Caki2 (cell line): ENCODE data around the gene VSIG10L2. TPM values are rescaled to one million over a fixed set of nuclear protein-coding genes. Genes with fewer than 3 reads are reported as not detected.
"Not testable (repeated sequence)": the region's sequence is repeated elsewhere in the genome, so short reads cannot be mapped to it uniquely, and the experiment has no call there.

Experiments
- DNase-seq: peaks from one replicate; pipeline ENCODE4 v3.0.0-alpha.2; 2015; ENCODE audit warnings: low read depth
- in situ Hi-C: cut with HindIII; loops from 2 replicates; pipeline ENCODE4 v1.10.0; 2016; ENCODE audit warnings: low sequenced_read_pairs, low pct_unique_long_range_greater_than_20kb, mixed read lengths
- total RNA-seq: library from RNA; depleted of rRNA; stranded (reverse); fragments of >200 nt; shearing (Covaris generic); gene quantifications from 2 replicates; pipeline ENCODE4 v1.2.3, GENCODE V29; 2014; ENCODE audit warnings: low replicate concordance; rRNA removed

VSIG10L2 gene
- total RNA-seq, 1 experiment from 2014 or later: not detected

- in situ Hi-C loops: no loop called here
- no peak for DNase-seq
Measured at GRCh38 chr11:125980436-125980835, 34.6 kb downstream of the VSIG10L2 start.

- DNase-seq: no peak
- in situ Hi-C loops: no loop called here
Measured at GRCh38 chr11:125982348-125982730, 36.5 kb downstream of the VSIG10L2 start.

- in situ Hi-C loops, DNase-seq: not testable (repeated sequence)
Measured at GRCh38 chr11:125985956-125986355, 40.1 kb downstream of the VSIG10L2 start.

GRCh38 chr11:125987066-125987641, 41.3 kb downstream of the VSIG10L2 start:
- in situ Hi-C loops: no loop called here
- no peak for DNase-seq

- in situ Hi-C loops: no loop called here
- DNase-seq: no peak
Measured at GRCh38 chr11:125990244-125990643, 44.4 kb downstream of the VSIG10L2 start.

GRCh38 chr11:125992893-125993292, 47.0 kb downstream of the VSIG10L2 start:
- in situ Hi-C loops: no loop called here

GRCh38 chr11:125994509-125994908, 48.7 kb downstream of the VSIG10L2 start:
- no peak for DNase-seq
- in situ Hi-C loops: no loop called here

More at GRCh38 chr11:125992893-125993292, 47.0 kb downstream of the VSIG10L2 start:
- DNase-seq: no peak

GRCh38 chr11:125995313-125995712, 49.5 kb downstream of the VSIG10L2 start:
- in situ Hi-C loops: no loop called here
- no peak for DNase-seq

GRCh38 chr11:125998267-125998666, 52.4 kb downstream of the VSIG10L2 start:
- DNase-seq: no peak
- in situ Hi-C loops: no loop called here

GRCh38 chr11:125999234-125999880, 53.5 kb downstream of the VSIG10L2 start:
- no peak for DNase-seq
- in situ Hi-C loops: no loop called here

- DNase-seq: no peak
- in situ Hi-C loops: no loop called here
Measured at GRCh38 chr11:126002181-126002580, 56.3 kb downstream of the VSIG10L2 start.

Other genes starting within 250 kb of the VSIG10L2 start
- gene PATE1, start 199.8 kb upstream of the VSIG10L2 start, total RNA-seq: not detected in 2 replicates
- not detected in 2 replicates for gene PATE2, start 167.2 kb upstream of the VSIG10L2 start, total RNA-seq
- gene PATE3, start 157.9 kb upstream of the VSIG10L2 start, total RNA-seq: not detected in 2 replicates
- not detected in 2 replicates for gene PATE4, start 112.7 kb upstream of the VSIG10L2 start, total RNA-seq
- gene HYLS1, start 58.4 kb upstream of the VSIG10L2 start, total RNA-seq: 6.5 and 7.9 TPM in 2 replicates
- 1.5 and 7.1 TPM in 2 replicates for gene PUS3, start 42.8 kb upstream of the VSIG10L2 start, total RNA-seq
- gene DDX25, start 41.5 kb upstream of the VSIG10L2 start, total RNA-seq: not detected in 2 replicates
- gene CDON, start 116.8 kb downstream of the VSIG10L2 start, total RNA-seq: 2.2 TPM in 2 replicates